Glomerular visceral epithelial cell (primary cell): ENCODE results near the gene DNAJC17.

ENCODE experiments used
- DNase-seq: peaks from one replicate; pipeline ENCODE4 v3.0.0-alpha.2; 2016; ENCODE audit errors: extremely low spot score

The DNAJC17 gene

DNA sequence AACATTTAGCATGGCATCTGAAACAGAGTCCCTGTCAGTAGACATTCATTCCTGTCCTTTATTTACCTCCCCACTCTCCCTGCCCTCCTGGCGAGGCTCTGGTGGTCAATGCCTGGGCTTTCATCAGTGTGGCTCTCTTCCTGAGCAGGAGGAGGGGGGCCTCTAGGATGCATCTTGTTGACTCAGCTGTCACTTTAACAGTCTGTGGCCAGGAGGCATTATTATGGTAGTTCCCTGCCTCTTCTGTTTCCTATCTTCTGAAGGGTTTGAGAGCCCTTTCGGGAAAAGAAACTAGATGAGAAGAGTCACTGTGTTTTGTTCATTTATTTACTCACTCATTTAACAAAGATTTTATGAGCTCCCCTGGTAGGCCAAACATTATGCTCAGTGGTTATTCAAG, 23.6 kb upstream of the DNAJC17 start:
- no peak for DNase-seq

DNA sequence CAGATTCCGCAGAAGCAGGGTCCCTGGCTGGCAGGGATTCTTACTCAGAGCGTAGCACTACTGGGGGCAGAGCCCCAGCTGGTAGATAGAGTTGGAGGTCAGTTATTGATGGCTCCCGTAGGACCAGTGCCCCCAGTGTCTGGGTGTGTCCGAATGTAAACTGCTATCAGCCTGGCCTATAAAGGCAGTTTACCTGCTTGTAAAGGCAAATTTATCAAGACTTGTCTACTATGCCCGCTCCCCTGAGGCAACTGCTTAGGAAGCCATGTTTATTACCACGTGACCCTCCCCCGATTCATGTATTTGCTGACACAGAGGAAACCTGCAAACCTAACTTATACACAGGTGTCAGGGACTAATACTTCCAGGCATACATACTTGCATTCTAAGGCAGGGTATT, 21.8 kb upstream of the DNAJC17 start:
- no peak for DNase-seq

DNA sequence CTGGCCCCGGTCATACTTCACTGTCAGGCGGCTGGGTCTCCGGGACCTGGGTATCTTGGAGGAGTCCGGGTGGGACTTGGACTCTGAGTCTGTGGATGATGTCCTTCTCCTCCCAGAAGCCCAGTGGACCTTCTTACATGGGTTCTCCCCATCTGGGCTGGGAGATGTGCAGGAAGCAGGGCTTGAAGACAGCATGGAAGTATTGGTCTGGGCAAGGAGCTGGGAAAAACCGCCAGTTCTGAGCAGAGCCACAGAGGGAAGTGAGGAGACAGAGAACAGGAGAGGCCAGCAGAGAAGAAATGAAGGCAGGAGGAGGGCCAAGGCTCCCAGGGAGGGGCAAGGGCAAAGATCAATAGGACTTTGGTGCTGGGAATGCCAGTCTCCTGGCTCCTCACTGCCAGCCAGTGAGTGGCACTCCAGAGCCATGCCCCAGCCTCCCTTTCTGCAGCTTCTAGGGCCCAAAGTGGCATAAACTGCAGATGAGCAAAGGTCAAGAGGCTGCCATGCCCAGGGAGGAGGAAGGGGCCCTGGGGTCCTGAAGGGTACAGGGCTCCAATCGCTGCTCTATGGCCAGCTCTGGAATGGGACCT, 21.3 kb upstream of the DNAJC17 start, which contains the start of gene PPP1R14D:
Gene PPP1R14D, minus strand, starts transcription at position 262 of the 590 bp plus-strand sequence. Its CDS starts 67 bp downstream, at position 195.
- DNase-seq, result no peak

DNA sequence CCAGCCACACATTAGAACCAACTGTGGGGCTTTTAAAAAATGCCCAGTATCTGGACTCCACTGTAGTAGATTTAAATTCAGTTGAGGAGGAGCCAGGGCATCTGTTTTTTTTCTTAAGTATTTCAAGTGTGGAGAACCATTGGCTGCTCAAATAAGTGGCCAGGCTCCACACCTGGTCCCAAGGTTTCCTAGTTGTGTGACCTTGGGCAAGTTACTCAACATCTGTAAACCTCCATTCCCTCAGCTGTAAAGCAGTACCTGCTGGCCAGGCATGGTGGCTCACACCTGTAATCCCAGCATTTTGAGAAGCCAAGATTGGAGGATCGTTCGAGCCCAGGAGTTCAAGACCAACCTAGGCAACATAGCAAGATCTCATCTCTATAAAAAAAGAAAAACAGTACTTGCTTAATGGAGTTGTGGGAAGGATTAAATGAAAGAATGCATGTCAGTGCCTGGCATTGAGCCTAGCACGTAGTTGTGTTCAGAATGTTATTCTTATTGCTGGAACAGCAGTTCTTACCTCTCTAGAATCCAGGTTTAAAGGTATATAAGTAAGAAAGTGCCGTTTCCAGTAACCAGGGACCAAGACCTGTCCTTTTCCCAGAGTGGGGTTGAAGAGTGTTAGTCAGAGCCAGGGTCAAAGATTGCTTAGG, 19.3 kb upstream of the DNAJC17 start:
- no peak for DNase-seq

DNA sequence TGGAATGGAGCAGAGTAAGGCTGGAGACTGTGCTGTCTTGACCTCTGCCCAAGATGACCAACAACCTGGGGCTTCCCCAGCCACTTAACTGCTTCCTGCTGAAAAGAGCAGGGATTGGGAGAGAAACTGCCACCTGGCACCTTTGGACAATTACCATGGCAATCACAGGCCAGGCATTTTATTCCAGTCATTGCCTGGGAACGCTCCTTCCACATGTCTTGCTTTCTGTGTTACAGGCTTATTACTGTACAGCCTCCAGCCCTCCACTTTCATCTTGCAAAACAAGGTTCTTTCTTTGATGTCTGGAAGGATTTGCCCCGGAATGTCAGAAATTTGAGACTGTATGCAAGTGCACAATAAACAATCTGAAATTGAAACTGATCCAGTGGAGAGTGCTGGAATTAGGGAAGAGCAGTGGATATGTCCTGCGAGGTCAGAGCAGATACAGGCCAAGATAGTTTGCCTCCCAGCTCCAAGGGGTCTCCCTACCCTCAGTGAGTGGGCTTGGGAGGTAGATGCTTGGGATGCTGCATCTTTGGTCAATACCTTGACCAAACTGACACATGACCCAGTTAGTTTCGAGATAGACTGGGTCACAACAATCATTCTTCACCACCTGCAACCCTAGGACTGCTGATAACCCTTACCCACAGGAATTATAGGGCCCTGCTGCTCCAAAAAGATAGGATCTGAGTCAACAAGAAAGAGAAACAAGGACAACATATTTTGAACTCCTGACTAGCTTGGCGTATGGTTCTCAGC, 18.6 kb upstream of the DNAJC17 start:
- DNase-seq, result peak; percentile 36

DNA sequence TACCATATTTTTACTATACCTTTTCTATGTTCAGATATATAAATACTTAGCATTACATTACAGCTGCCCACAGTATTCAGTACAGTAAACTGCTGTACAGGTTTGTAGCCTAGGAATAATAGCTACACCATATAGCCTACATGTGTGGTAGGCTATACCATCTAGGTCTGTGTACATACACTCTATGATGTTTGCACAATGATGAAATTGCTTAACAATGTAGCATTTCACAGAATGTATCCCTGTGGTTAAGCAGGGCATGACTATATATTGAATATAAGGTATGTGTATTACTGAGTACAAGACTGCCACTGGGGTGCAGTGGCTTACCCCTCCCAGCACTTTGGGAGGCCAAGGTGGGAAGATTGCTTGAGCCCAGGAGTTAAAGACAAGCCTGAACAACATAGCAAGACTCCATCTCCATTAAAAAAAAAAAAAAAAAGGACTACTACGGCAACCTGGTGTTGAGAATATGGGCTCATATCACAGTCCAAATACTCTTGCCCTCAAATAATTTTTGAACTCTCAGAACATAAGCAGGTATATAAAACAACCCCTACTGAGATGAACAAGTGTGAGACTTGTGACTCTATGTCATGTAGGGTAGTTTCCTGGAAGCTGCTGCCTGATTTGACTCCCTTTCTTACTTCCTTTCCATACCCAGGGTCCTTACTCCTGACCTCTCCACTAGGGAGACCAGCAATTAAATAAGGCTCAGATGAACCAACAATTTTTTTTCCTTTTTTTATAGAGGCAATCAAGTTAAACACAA, 16.5 kb upstream of the DNAJC17 start:
- DNase-seq, result no peak

DNA sequence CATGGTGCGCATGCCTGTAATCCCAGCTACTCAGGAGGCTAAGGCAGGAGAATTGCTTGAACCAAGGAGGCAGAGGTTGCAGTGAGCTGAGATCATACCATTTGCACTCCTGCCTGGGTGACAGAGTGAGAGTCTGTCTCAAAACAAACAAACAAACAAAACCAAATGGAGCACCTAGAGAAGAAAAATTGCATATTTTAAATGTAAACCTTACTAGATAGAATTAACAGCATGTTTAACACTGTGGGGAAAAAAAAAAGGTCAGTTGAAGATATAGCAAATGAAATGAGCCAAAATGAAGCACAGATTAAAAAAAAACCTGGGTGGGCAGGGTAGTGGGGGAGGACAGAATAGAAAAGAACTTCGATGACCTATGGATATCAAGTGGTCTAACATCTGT, 13.9 kb upstream of the DNAJC17 start:
- no peak for DNase-seq

DNA sequence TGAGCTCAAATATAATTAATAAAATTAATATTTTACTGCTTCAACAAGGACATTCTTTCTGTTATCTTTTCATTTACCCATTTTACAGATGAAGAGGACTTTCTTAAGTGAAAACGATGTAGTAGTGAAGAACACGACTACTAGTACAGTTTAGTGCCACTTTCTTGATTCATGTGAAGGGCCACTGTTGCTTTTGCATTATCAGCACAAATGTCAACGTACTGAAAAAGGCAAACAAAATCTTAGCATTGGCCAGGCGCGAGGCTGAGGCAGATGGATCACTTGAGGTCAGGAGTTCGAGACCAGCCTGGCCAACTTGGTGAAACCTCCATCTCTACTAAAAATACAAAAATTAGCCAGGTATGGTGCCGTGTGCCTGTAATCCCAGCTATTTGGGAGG, 11.8 kb upstream of the DNAJC17 start:
- no peak for DNase-seq

DNA sequence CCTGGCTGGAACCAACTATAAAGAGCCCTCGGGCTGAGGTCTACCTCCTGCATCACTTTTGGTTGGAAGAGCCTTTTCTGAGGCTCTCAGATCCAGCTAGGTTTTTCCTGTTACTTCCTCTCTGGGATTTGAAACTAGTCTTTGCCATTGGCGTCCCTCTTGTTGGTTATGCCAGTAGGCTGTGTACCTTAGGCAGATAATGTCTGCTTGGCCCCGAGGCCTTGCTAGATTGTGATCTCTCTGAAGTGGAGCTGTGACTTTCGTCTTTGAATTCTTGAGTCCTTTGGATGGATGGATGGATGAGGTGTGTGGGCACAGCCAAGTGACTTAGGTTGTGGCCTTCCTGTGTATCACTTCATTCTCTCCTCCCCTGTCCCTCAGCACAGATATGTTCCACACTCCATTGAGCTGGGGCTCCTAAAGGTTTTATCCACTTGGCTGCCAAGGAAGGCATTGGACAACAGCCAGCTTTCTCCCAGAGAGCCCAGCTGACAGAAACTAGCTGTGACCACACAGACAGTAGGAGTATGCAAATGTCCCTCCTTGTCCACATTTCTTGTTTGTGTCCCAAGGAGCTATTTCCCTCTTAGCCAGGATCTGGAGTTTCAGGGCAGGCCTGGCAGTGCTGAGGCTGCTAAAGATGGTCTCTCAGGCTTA, 7.9 kb upstream of the DNAJC17 start:
- DNase-seq, result peak; percentile 70

DNA sequence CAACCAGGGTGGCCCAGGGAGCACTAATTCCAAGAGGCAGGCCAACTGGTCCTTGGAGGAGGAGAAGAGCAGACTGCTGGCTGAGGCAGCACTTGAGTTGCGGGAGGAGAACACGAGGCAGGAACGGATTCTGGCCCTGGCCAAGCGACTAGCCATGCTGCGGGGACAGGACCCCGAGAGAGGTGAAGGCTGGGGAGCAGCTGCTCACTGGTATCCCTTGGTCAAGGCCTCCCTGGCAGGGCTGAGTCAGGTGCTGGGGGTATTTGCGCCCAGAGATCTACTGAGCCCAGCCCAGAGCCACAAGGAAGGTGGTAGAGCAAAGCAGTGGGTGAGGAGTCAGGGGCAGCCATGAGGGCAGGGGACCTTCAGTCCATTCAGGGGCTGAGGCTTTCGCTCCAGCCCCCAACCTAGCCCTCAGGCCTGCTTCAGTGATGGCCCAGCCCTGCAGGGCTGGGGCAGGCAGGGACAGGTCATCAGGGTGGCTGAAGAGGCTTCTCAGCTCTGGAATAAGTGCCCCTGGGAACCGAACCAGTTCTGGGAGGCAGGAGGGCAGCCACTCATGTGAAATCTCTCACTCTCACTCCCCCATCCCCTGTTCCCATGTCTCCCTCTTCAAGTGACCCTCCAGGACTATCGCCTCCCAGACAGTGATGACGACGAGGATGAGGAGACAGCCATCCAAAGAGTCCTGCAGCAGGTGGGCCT, 5.6 kb upstream of the DNAJC17 start:
- no peak for DNase-seq

DNA sequence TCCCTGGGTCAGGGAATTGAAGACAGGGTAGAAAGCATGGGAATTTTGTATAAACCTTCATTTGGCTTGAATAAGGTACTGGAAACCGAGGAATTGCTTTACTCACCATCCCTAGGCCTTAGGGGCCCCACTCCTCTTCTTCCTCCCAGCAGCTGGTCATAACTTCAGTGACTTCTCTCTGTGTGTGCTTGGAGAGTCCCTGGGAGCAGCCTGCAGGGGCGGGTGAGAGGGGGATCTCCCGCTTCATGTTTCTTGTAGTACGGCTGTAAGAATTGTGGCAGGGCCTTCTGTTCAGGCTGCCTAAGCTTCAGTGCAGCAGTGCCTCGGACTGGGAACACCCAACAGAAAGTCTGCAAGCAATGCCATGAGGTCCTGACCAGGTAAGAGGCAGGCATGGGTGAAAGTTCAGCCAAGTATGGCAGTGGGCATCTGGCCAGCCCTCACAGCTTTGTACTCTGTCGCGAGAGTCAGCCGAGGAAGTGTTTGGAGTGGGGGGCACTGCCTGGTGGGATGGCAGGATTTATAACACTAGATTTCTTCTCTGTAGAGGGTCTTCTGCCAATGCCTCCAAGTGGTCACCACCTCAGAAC, 1.7 kb upstream of the DNAJC17 start:
- no peak for DNase-seq

DNA sequence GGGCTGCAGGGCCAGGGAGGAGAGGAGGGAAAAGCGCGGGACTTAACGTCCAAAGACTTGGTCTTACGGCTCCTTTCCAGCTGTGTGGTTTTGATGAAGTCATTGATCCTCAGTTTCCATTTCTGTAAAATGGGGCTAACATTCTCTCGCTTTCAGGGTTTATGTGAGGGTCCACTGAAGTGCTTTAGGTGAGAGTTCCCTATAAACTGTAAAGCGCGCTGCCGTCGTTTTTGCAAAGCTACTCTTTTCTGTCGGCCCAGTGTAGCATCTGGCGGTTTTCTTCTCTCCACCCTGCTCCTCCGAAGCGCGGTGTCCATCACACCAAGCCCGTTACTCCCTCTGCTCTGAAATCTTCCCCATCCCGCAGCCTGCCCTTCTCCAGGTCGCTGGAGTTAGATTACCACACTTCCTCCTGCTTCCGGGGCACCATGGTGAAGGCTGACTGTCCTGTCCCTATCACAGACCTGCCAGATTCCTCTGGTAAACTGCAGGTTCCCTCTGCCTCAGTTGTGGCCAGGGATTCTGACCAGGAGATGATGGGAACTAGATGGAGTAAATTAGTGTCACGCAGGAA, 702 bp upstream of the DNAJC17 start:
- no peak for DNase-seq

DNA sequence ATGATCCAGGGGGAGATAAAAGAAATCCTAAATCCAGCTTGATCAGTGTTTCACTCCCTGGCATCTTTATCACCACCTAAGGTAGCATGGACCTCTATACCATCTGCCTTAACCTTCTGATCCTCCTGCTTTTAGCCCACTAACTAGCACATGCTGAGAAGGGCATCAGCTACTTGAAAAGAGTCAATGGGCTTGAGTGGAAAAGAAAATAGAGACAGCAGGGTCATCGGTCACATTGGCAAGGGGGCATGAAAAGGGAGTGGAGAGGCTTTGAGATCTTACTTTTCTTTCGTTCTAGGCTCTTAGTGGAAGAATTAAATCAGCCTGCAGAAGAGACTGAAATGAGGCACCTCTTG, 623 bp downstream of the DNAJC17 start:
- DNase-seq, result no peak

DNA sequence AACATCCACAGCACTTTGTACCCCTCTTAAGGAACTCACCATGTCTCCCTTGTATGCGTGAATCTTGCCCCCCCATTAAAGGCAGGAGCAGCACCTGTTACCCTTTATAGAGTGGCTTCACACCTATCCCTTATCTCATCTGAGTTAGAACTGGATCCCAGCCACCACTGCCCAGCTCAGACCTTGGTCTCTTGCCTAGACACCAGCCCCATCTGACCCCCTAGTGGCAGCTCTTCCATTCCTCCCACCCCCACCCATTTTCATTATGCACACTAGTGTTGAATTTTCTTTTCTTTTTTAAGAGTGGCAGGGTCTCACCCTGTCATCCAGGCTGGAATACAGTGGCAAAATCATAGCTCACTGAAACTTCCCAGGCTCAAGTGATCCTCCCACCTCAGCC, 3.6 kb downstream of the DNAJC17 start:
- DNase-seq, result no peak

DNA sequence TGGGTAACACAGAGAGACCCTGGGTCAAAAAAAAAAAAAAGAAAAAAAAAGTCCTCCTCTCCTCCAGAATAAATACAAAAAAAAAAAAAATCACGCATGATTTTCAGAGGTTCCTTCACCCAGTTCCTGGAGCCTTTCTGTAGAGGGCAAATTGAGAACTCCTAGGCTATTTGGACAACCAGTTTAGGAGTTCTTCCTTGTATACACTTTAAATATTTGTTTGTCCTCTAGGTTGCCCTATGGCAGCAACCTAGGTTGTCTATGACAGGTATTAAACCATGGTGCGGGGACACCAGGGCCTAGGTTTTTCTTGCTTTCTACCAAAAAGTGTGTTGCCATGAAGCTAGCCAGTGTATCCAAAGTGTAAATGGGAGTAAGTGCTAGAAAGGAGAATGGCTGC, 4.2 kb downstream of the DNAJC17 start:
- no peak for DNase-seq

DNA sequence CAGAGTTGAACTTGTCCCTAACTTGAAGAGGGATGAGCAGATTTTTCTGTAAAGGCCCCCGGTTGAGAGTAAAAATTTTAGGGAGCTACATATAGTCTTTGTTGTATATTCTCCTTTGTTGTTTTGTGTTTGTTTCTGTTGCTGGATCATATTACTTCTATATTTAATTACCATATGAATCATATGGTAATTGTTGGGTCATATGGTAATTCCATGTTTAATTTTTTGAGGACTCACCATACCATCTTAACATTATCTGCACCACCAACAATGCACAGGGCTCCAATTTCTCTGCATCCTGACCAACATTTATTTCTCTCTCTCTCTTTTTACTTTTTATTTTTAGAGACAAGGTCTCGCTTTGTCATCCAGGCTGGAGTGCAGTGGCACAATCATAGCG, 7.8 kb downstream of the DNAJC17 start:
- no peak for DNase-seq

DNA sequence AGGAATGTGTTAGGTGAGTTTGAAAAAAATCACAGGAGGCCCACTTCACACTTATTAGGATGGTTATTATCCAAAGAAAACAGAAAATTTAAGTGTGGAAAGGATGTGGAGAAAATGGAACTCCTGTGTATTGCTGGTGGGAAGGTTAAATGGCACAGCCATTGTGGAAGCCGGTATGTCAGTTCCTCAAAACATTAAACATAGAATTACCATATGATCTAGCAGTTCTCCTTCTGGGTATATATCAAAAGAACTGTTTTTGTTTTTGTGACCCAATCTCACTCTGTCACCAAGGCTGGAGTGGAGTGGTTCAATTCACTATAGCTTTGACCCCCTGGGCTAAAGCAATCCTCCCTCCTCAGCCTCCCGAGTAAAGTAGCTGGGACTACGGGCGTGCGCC, 10.8 kb downstream of the DNAJC17 start:
- DNase-seq, result no peak

DNA sequence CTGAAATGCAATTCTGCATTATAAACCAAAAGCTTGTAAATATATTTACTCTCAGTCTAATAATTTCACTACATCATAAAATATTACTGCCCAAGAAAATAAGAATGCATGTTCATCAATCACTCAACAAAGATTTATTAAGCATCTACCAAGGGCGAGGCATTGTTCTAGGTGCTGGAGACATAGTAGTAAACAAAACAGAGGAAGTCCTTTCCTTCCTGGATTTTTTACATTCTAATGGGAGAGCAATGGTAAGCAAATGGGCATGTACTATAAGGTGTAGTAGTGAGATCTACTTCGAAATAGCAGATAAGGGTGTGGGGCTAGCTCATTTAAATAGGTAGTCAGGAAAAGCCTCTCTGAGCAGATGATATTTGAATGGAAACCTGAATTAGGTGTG, 11.2 kb downstream of the DNAJC17 start:
- DNase-seq, result no peak

DNA sequence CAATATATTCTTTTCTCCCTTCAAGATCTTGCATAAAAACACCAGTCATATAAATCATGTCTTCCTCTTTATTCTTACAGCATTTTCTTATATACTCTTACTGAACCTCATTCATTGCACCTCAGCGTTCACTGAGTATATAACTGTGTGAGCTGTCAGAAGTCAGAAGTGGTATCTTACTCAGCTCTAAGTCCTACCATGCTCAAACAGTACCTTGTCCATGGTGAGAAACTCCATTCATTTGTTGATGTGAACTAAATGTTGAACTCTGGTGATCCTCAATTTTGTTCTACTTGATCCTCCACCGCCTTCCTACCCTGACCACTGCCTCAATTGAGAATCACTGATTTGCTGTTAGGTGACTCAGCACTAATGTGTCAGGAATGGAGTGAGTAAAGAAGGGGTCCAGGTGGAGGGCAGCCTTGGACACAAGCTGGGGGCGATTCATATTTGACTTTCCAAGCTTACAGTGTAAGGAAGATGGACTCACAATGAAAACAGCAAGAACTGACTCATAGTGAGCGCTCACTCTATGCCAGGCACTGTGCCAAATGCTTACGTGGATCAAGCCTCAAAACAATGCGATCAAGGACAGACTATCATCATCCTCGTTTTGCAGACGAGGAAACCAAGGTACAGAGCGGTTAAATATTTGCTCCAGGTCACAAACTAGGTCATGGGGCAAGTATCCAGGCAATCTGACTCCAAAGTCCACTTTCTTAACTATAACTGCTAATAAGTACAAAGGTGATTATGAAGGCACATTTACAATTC, 13.9 kb downstream of the DNAJC17 start:
- peak; percentile 92 for DNase-seq

DNA sequence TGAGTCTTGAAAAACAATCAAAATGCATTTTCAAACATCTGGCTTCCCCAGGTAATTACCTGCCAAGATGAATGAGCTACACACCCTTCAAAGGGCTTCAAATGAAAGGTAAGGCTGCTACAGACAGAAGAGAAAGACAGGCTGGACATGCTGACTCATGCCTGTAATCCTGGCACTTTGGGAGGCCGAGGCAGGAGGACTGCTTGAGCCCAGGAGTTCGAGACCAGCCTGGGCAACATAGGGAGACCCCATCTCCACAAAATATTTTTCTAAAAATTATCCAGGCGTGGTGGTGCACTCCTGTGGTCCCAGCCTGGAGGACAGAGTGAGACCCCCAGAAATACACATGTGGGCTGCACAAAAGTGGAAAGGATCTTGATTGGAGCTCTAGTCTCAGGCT, 14.9 kb downstream of the DNAJC17 start:
- no peak for DNase-seq
